GM18867 (cell line): ENCODE data around the gene RAB6C.
"Not testable (repeated sequence)": the region's sequence is repeated elsewhere in the genome, so short reads cannot be mapped to it uniquely, and the experiment has no call there.

ENCODE experiments used
- ATAC-seq: cut with Tn5 transposase; IDR thresholded peaks from one replicate; pipeline ENCODE4 v1.9.1; 2021; ENCODE audit warnings: mild to moderate bottlenecking, moderate library complexity; ENCODE audit not compliant: unreplicated experiment

RAB6C gene

DNA sequence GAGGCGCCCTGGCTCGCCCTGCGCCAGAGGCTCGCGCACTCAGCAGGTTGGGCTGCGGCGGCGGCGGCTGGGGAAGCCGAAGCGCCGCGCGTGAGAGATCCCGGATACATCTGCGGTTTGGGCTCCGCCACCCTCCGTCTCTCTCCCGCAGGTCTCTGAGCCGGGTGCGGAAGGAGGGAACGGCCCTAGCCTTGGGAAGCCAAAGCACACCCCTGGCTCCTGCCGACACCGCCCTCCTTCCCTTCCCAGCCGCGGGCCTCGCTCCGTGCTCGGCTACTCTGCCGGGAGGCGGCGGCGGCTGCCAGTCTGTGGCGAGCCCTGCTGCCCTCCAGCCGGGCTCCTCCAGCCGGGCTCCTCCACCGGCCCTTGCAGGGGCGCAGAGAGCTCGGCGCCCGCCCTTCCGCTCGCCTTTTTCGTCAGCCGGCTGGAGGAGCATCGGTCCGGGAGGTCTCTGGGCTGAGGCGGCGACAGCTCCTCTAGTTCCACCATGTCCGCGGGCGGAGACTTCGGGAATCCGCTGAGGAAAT is at the start of gene RAB6C:
TSS of gene RAB6C (plus strand) at position 38 of the 527 bp plus-strand sequence. CDS start at position 488, 450 bp downstream.
- not testable (repeated sequence) for ATAC-seq

DNA sequence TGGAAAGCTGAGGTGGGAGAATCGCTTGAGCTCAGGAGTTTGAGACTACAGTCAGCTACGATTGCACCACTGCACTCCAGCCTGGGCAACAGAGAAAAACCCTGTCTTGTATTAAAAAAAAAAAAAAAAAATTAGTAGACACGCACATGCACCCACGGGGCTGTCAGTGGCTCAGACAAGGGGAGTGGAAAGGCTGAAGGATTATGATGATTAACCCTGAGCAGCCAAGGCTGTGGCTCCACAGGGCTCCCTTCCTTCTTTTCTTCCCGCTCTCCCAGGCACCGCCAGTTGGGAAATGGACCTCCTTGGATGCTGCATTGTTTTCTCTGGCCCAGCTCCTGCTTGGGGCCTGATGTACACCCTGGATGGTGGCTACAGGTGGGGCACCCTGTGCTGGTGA is 49.0 kb upstream of the RAB6C start:
- no peak for ATAC-seq

DNA sequence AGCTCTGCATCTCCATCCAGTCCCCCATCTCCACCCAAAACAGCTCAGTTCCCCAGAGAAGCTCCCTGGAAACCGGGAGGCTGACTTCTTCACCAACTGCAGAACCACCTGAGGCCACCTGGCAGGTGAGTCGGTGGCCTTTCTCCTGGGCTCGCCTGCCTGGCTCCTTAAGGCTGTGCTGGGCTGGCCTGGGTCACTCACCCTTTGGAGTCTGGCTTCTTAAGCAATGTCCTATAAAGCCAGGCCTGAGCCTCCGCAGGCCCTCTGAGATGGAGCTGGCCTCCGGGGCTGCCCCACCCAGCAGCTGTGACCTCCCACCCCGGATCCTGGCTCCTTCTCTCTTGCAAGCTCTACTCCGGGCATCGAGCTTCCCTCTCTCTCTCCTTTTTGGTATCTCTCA is 46.1 kb upstream of the RAB6C start:
- ATAC-seq = not testable (repeated sequence)

DNA sequence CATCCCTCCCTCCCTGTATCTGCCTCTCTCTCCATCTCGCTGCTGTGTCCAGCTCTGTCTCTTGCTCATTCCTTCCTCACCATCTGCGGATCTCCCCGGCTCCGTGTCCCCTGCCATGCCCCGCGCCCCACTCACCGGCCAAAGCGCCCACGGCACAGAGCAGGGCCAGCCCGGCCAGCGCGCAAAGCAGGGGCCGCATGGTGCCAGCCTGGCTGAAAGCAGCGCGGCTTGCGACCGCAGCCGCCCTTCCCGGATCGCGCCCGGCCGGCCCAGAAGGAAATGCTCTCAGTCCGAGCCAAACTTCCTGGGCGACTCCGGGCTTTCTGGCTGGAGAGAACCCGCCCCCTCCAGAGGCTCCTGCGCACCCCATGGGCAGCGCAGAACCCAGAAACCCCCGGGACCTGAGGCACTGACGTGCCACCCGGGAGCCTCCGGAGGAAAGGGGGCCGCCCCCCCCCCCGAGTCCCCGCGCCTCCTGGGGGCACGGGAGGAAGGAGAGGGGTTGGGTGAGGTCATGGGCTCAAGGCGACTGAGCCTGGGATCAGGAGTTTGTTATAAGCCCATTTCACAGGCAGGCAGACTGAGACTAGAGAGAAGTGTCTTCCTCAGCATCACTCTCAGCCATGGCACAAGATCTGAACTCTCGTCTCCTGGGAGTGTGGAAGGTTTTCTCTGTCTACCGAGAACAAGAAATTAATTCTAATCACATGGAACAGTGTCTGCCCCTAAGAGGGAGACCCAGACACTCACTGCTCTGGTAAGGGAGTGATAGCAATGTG is 45.2 kb upstream of the RAB6C start:
- no peak for ATAC-seq

DNA sequence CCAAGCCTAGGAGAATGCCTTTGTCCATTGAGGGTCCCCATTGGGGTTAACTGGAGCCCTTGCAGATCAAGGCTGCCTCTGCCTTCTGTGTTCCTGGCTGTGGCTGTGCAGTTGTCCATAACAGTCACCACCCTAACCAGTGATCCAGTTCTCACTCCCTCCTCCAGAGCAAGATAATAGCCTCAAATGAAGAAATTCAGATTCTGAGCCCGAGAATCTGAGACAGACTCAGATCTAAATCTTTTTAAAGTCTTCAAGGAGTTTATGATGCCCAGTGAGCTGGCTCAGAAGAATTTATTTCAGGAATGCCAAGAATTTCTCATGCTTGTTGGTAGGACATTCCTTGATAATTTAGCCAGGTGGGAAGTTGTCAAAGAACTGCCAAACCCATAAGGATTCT is 44.3 kb upstream of the RAB6C start:
- ATAC-seq = no peak

DNA sequence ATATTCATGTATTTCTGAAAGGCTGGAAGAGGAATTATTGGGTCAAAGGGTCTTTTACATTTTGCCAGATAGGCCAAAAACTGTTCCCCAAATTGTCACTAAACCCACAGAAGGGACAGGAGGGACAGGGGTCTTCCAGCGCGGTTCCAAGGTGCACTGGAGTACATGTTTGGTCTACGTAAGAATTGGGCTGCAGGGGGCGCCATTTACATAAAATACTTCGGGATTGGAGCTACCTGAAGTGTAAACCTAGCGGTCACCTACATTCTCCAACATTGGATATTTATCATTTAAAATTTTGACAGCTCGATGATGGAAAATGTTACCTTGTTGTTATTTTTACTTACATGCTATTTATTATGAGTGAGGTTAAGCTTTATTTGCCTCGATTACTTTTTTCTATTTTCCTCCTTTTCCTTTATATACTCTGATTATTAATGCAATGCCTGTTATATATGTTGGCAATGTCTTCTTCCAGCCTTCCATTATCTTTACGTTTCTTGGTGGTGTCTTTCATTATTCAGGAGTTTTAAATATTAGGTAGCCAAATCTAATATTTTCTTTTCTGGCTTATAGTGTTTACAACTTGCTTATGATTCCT is 43.0 kb upstream of the RAB6C start:
- no peak for ATAC-seq

DNA sequence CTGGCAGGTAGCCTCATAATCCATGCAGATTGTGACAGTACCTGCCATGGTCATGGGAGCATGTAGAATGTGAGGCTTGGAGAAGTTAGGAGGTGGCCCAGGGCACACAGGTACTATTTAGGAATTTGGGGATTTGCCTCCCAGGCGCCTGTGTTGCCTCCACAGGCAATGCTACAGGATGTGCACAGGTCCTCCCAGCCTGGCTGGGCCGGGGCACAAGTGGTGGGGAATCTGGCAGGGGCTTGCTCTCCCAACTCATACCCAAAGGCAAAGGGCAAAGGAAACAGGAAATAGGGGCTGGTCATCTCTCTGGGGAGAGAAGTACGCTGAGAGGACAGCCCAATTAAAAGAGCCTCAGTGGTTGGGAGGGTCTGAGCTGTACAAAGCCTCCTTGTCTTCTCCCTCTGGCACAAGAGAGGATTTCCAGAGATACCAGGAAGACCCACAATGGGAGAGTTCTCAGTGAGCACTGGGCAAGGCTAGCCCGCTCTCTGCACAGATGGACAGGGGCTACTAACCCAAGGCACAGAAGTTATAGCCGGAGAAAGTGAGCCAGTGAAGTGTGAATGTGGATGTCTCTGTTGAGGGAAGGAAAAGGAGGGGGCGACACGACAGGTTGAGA is 40.5 kb upstream of the RAB6C start:
- not testable (repeated sequence) for ATAC-seq

DNA sequence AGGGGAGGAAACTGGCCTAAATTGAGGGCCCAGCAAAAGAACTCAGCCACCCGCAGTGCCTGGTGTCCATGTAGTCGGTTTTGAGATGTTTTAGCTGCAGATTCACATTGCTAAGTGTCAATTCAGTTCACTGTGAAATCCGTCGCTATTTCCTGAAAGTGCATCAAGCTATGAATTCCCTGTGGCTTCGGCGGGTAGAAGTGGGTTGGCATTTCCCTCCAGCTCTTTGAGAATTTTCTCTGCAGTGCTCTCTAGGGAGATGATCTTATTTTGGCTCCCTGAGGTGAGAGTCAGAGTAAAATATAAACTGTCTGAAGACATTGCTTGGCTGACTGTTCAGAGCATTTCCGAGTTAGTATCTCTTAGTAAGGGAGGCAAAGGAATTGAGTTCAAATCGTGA is 36.0 kb upstream of the RAB6C start:
- not testable (repeated sequence) for ATAC-seq

DNA sequence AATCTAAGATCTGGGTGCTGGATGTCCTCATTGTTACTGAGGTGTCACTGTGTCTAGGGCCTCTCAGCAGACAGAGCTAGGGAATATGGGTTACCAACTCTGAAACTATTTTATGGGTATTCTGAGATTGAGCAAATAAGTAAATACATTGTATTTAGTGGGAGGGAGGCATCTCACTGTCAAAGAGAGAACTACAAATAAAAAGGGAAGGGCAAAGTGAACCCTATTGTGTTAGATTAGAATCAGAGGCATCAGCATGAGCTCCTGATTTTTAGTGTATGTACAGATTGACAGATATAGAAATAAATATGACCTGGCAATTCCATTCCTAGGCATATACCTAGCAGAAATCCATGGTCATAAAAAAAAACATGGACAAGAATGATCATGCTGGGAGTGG is 33.9 kb upstream of the RAB6C start:
- no peak for ATAC-seq

DNA sequence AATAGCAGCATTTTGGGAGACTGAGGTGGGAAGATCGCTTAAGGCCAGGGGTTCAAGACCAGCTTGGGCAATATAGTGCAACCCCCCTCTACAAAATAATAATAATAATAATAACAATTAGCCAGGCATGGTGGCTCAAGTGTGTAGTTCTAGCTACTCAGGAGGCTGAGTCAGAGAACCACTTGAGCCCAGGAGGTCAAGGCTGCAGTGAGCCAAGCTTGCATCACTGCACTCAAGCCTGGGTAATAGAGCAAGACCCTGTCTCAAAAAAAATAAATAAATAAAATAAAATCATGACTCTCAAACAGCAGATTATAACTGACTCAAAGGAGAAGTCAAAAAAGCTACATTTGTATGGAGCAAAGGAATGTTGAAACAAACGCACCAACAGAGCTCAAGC is 31.8 kb upstream of the RAB6C start:
- ATAC-seq = not testable (repeated sequence)

DNA sequence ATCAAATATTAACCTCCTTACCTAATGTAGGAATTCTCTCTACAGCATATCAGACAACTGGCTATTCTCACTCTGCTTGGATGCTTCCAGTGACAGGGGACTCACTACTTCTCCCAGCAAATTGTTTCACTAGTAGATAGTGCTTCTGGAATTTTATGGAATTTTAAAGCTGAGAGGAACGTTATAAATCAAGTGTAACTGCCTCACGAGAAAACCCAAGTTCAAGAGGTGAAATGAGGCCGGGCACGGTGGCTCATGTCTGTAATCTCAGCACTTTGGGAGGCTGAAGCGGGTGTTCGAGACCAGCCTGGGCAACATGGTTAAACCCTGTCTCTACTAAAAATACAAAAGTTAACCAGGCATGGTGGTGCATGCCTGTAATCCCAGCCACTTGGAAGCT is 23.3 kb upstream of the RAB6C start:
- ATAC-seq = not testable (repeated sequence)

DNA sequence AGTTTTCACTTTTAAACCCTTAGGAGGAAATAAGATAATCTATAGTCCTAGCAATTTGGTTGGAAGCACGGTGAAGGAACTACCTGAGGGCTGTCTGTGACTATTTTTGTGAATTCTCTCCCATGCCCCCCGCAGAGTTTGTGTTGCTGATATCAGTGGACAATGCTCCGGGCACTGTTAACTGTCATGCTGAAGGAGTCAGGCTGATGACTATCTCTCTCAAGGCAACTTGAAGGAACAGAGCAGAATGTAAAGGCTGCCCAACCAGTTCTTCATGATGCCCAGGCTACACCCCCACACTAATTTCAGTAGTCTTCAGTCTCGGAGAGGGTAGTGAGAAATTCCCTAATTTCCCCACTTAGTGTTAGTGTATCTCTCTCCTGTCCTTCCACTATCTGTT is 21.6 kb upstream of the RAB6C start:
- ATAC-seq = no peak

DNA sequence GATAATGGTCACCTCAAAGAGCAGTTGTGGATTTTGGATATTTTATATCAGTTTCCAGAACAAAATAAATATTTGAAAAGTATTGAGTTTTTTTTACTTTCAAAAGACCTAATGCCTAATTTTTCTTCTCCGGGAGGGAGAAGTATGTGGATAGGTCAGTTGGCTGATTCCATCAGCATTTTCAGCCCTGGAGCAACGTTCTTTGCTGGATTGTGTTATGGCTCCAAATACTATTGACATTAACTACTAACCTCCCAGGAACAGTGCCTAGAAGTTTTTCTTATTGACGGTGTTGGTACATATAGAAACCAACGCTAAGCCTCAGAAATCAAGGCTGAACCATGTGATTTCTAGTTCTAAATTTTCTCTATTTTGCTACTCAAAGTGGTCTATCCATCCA is 20.7 kb upstream of the RAB6C start:
- ATAC-seq = not testable (repeated sequence)

DNA sequence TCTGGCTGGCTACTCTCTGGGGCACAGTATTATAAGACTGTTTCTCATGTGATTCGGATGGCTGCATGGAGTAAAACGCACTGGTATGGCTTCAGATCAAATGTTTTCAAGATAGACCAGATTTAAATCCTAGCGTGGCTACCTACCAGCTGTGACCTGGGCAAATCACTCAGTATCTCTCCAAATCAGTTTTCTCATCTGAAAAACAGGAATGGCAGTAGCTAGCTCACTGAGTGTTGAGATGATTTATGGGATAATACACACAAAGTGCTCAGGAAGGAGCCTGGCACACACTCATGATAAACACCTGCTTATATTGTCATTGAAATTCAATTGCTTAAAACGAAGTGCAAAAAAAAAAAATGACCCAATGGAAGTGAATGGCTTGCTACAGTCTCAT is 10.9 kb upstream of the RAB6C start:
- ATAC-seq = not testable (repeated sequence)

DNA sequence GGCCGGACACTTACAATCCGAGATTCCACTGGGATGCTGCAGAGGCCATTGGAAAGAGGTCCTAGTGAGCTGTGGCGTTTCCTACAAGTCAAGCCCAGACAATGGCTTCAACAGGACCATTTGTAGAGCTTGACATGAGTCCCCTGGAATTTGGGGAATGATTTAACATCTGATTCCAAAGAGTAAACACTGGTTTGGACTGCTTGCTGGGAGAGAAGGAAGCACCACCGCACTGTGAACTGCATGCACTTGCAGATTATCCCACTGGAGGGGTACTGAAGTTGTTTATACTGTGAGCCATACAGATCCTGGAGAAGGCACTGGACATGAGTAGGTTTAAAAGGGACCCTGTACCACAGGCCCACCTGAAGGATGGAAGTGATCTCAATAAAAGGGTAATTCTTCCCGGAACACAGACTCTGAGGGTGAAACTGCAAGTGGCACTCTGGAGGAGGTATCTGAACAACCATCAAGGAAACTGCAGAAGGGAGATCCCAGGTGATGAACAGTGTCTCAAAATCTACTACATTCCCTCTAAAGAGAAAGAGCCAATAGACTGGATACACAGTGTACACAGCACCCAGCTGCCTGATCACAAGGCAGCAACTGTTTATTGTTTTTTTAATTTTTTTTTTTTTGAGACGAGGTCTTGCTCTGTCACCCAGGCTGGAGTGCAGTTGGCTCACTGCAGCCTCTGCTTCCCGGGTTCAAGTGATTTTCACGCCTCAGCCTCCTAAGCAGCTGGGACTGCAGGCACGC is 4.3 kb upstream of the RAB6C start:
- ATAC-seq = no peak

DNA sequence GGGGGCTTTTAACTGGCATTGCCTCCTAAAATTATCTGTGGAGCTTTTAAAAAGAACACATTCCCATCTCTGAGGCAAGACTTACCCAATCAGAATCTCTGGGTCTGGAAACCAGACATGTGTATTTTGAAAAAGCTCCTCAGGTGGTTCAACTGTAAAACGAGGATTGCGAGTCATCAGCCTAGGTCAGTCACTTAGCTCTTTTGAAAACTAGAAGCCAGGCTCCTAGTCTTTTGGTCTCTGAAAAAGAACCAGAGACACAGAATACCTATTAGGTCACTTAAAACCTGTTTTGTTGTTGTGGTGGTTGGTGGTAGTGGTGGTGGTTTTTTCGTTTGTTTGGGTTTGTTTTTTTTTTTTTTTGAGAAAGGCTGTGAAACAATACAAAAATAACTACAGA is 2.5 kb upstream of the RAB6C start:
- not testable (repeated sequence) for ATAC-seq

DNA sequence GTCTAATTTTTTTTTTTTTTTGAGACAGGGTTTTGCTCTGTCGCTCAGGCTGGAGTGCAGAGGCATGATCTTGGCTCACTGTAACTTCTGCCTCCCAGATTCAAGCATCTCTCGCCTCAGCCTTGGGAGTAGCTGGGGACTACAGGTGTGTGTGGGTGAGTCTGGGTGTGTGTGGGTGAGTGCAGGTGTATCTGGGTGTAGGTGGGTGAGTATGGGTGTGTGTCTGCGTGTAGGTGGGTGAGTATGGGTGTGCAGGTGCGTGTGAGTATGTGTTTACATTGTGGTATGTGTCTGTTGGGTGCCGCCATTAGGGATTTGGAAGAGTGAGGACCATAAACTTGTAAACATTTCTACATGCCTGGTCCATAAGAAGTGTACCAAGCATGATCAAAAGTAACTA is 1.5 kb upstream of the RAB6C start:
- no peak for ATAC-seq

DNA sequence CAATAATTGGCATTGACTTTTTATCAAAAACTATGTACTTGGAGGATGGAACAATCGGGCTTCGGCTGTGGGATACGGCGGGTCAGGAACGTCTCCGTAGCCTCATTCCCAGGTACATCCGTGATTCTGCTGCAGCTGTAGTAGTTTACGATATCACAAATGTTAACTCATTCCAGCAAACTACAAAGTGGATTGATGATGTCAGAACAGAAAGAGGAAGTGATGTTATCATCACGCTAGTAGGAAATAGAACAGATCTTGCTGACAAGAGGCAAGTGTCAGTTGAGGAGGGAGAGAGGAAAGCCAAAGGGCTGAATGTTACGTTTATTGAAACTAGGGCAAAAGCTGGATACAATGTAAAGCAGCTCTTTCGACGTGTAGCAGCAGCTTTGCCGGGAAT is 780 bp downstream of the RAB6C start:
- not testable (repeated sequence) for ATAC-seq

DNA sequence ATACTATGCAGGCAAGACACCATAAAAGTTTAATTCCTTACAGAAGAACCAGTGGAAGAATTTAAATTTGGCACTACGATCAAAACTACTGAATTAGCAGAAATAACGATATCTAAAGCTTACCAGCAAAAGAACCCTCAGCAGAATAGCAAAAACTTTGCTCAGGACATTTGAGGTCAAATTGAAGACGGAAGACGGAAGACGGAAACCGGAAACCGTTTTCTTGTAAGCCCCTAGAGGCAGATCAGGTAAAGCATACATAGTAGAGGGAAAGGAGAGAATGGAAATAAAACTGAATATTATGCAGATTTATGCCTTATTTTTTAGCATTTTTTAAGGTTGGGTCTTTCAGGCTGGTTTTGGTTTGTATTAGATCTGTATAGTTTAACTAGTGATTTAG is 2.2 kb downstream of the RAB6C start:
- not testable (repeated sequence) for ATAC-seq

DNA sequence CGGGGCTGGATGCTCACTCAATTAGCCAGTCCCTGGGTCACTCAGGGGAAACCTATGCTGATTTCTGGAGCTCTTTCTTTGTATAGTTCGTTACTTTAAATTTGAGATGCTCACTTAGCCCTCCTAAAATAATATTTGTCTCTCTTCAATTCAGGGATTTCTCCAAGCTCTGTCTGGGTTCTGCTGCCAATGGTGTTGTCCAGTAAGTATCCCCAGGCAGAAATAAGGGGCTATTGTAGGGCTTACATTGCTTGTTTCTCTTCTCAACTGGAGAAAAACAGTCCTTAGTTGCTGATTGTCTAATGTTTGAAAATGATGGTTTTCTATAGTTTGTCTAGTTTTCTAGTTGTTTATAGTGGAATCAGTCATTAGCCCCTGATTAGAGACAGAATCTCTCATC is 5.0 kb downstream of the RAB6C start:
- no peak for ATAC-seq

DNA sequence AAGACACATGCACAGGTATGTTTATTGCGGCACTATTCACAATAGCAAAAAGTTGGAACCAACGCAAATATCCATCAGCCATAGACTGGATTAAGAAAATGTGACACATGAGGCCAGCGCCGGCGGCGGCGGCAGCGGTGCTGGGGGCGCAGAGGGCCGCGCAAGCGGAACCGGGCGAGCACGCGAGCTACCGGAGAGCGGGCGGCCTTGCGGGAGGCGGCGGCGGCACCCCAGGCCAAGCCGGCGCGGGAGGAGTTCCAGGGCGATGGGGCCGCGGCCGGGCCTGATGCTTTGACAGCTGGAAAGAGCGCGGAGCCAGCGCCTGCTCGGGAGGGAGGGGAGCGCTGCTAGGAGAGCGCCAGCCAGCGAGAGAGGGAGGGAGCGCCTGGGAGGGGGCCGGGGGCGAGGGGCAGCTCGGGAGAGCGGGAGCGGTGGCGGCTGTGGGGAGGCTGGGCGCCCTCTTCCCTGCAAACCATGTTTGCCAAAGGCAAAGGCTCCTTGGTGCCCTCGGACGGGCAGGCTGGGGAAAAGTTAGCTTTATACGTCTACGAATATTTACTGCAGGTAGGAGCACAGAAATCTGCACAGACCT is 13.0 kb downstream of the RAB6C start:
- not testable (repeated sequence) for ATAC-seq
